ENCODE data around the gene STPG3. TPM values are rescaled to one million over a fixed set of nuclear protein-coding genes. Genes with fewer than 3 reads are reported as not detected.

Gene STPG3
- total and polyA plus RNA-seq, 2 of the 13 experiments (the other 11 are each of a cell fraction or from before 2014, with no cell fraction given): not detected

- TF ChIP-seq, protein P1, sequence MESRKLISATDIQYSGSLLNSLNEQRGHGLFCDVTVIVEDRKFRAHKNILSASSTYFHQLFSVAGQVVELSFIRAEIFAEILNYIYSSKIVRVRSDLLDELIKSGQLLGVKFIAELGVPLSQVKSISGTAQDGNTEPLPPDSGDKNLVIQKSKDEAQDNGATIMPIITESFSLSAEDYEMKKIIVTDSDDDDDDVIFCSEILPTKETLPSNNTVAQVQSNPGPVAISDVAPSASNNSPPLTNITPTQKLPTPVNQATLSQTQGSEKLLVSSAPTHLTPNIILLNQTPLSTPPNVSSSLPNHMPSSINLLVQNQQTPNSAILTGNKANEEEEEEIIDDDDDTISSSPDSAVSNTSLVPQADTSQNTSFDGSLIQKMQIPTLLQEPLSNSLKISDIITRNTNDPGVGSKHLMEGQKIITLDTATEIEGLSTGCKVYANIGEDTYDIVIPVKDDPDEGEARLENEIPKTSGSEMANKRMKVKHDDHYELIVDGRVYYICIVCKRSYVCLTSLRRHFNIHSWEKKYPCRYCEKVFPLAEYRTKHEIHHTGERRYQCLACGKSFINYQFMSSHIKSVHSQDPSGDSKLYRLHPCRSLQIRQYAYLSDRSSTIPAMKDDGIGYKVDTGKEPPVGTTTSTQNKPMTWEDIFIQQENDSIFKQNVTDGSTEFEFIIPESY (CRISPR knock-in tag; IDR thresholded peaks at IDR 0.05): peak; percentile 35; the same call in 1 of the 2 replicates
- 0 out of 2 replicates have a peak, but pooled peaks have one; percentile 29 for TF ChIP-seq SATB2 (CRISPR knock-in tag; IDR thresholded peaks at IDR 0.05)
- peak; percentile 83 for TF ChIP-seq TGIF2 (CRISPR knock-in tag; IDR thresholded peaks at IDR 0.05)
- TF ChIP-seq HNF4A (CRISPR knock-in tag; IDR thresholded peaks at IDR 0.05): no peak
- no peak for TF ChIP-seq DDIT3 (CRISPR knock-in tag; IDR thresholded peaks at IDR 0.05)
- peak; percentile 94 for TF ChIP-seq HBP1 (CRISPR knock-in tag; IDR thresholded peaks at IDR 0.05; ENCODE audit: low read depth)
- TF ChIP-seq SETDB1 (CRISPR knock-in tag; IDR thresholded peaks at IDR 0.05; ENCODE audit: borderline replicate concordance): no peak
- no peak for TF ChIP-seq ZNF180 (CRISPR knock-in tag; IDR thresholded peaks at IDR 0.05; ENCODE audit: borderline replicate concordance, low read depth)
- no peak for TF ChIP-seq EED (CRISPR knock-in tag; IDR thresholded peaks at IDR 0.05)
- TF ChIP-seq ZNF513 (CRISPR knock-in tag; conservative IDR thresholded peaks at IDR 0.05): no peak; the same call in 1 of the 2 replicates
- TF ChIP-seq, protein P2, sequence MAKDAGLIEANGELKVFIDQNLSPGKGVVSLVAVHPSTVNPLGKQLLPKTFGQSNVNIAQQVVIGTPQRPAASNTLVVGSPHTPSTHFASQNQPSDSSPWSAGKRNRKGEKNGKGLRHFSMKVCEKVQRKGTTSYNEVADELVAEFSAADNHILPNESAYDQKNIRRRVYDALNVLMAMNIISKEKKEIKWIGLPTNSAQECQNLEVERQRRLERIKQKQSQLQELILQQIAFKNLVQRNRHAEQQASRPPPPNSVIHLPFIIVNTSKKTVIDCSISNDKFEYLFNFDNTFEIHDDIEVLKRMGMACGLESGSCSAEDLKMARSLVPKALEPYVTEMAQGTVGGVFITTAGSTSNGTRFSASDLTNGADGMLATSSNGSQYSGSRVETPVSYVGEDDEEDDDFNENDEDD (CRISPR knock-in tag; IDR thresholded peaks at IDR 0.05; ENCODE audit: borderline replicate concordance): peak; percentile 96
- TF ChIP-seq ZKSCAN1 (IDR thresholded peaks at IDR 0.05; ENCODE audit: low read length): no peak
- TF ChIP-seq ETV5 (CRISPR knock-in tag; IDR thresholded peaks at IDR 0.05; ENCODE audit: borderline replicate concordance): peak; percentile 83
- TF ChIP-seq CEBPB (IDR thresholded peaks at IDR 0.05; ENCODE audit: borderline replicate concordance, low read depth, low read length): no peak
- TF ChIP-seq EHMT2 (IDR thresholded peaks at IDR 0.05; ENCODE audit: borderline replicate concordance, low read depth, low read length): no peak
- TF ChIP-seq SRY (CRISPR knock-in tag; IDR thresholded peaks at IDR 0.05): no peak; the same call in 1 of the 2 replicates
- TF ChIP-seq FOXK1 (CRISPR knock-in tag; IDR thresholded peaks at IDR 0.05; ENCODE audit: borderline replicate concordance, low read depth): peak; percentile 89; the same call in 1 of the 2 replicates
- 0 out of 2 replicates have a peak, but pooled peaks have one; percentile 40 for TF ChIP-seq ZNF30 (CRISPR knock-in tag; IDR thresholded peaks at IDR 0.05)
- TF ChIP-seq RBAK (CRISPR knock-in tag; IDR thresholded peaks at IDR 0.05): no peak
Observed at GRCh38 chr9:137205126-137206069, 45.7 kb upstream of the STPG3 start, which contains the start of the genes NDOR1 and TMEM203 (continued).

All from HepG2 (cell line).